Right cardiac atrium (tissue), 5 donors: ENCODE data around the gene AUP1. TPM values are rescaled to one million over a fixed set of nuclear protein-coding genes. Genes with fewer than 3 reads are reported as not detected.

Source experiments
- ATAC-seq, 2 donors: fragments of 200-7000 bp; cut with Tn5 transposase; one replicate each; pipeline versions ENCODE4 v1.8.0 to v1.9.1; 2020; ENCODE audit warnings: moderate library complexity in 2 of 2, mild to moderate bottlenecking in 1 of 2
- DNase-seq, 3 donors: peaks; one replicate each; pipeline ENCODE4 v3.0.0-alpha.2; 2020
- H3K27ac ChIP-seq: one replicate; pipeline ENCODE4 v1.5.1; 2013; ENCODE audit warnings: mild to moderate bottlenecking, low read length, control low read depth, moderate library complexity
- H3K27me3 ChIP-seq: one replicate; pipeline ENCODE4 v1.6.1; 2013; ENCODE audit not compliant: control insufficient read depth, insufficient read depth
- H3K4me1 ChIP-seq: one replicate; pipeline ENCODE4 v1.6.1; 2013; ENCODE audit warnings: low read length; ENCODE audit not compliant: control insufficient read depth, insufficient read depth
- H3K4me3 ChIP-seq: one replicate; pipeline ENCODE4 v1.5.1; 2013; ENCODE audit warnings: low read length, control low read depth
- H3K9me3 ChIP-seq: one replicate; pipeline ENCODE4 v1.6.1; 2013; ENCODE audit warnings: low read length; ENCODE audit not compliant: control insufficient read depth
- WGBS: extraction: QIAGEN DNeasy Blood & Tissue Kit; methylation state at CpG from one replicate; pipeline ENCODE4 v1.1.7; 2013; 5-methylcytosine and 5-hydroxymethylcytosine counted together
- intact Hi-C, 4 donors: fragments of 100-400 bp; cut with DNase I; formaldehyde crosslinking; loops; one replicate each; pipeline versions ENCODE4 v1.11.0 to v1.14.0; 2022 to 2023
- polyA plus RNA-seq: library from polyadenylated mRNA; stranded (reverse); fragments of 200-250 nt; gene quantifications from one replicate; pipeline ENCODE4 v1.2.3, GENCODE V29; 2013
- total RNA-seq, 4 donors: library from RNA; stranded (reverse); fragmentation: NEBNext Ultra II Directional; extraction: Animal tissue kit (Norgen Biotek cat#: 25700); gene quantifications; one replicate each; pipeline ENCODE4 v1.2.1, GENCODE V29; 2021
- donor health status: healthy with polysubstance abuse.
- donor health status: DM: no; HTN: yes; CAD: no.
- donor health status: DM: no; HTN: no; CAD: no.
- donor health status: DM: no; HTN: yes; CAD: no; lungs with severe emphysema.
- donor health status: DM: yes; HTN: yes; CAD: no.

The AUP1 gene
- total and polyA plus RNA-seq, 5 donors: 52.3 to 75.3 (median 63.6) TPM

DNA sequence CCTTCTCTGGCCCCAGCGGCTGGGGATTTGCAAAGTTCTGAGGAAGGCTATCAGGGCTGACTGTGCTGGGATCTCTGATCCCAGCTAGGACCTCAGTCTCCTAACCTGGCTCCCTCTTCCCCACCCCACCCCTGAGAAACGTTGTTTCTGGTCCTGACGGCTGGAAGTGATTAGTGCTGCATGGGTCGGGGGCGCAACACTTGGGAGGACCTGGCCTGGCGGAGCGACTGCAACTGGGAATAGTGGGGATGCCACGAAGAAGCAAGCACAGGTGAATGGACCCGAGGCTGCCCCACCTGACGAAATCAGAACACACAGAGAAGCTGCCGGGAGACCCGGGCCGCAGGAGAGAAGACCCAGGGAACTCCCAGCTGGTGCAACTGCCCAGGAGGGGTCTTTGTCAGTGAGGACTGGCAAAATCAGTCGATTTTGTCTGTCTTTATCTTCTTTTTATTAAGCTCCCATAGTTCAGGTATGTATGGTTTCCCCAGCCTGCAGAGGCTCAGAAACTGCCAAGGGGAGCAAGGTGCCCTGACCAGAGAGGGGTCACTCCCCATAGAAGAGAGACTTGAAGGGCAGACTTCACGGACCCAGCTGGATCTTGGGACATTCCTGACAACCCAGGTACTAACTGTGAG lies 29.4 kb downstream of the AUP1 start:
- H3K27me3 ChIP-seq: no peaks in the 10 kb centered on the region
- DNase-seq (no peak), ATAC-seq (no peak)
- WGBS: 45% methylated on average over 15 of the region's 15 CpGs
- H3K4me1 ChIP-seq: peaks cover 10% of the 10 kb centered on the region
- H3K27ac ChIP-seq: no peak overlapping the region
- intact Hi-C loops: no loop called here
- no peak overlapping the region for H3K4me3 ChIP-seq
- no peaks in the 10 kb centered on the region for H3K9me3 ChIP-seq

GRCh38 chr2:74499267-74499939 lies 30.1 kb downstream of the AUP1 start, which contains the start of gene LBX2:
Gene LBX2, minus strand, starts transcription at chr2:74499603. Its CDS starts 66 bp downstream, at chr2:74499537.
- Histone ChIP-seq H3K4me1 (peaks cover 10% of the 10 kb centered on the region), H3K9me3 (no peaks in the 10 kb centered on the region), H3K27me3 (no peaks in the 10 kb centered on the region), H3K4me3 (peak within 1 kb of the TSS; percentile 29), H3K27ac (no peak within 1 kb of the TSS)
- intact Hi-C loops: no loop called here
- WGBS: 2% methylated on average over 65 of the region's 65 CpGs
- ATAC-seq: no peak
- no peak for DNase-seq

GRCh38 chr2:74498500-74499266 lies 30.8 kb downstream of the AUP1 start:
- ATAC-seq (no peak), DNase-seq (no peak)
- H3K4me1 ChIP-seq: peaks cover 10% of the 10 kb centered on the region
- no peaks in the 10 kb centered on the region for H3K9me3 ChIP-seq
- intact Hi-C loops: no loop called here
- 1% methylated on average over 41 of the region's 41 CpGs for WGBS
- peak overlapping the region; percentile 29 for H3K4me3 ChIP-seq
- no peaks in the 10 kb centered on the region for H3K27me3 ChIP-seq
- H3K27ac ChIP-seq: no peak overlapping the region

- H3K27me3 ChIP-seq: no peaks in the 10 kb centered on the region
- H3K4me1 ChIP-seq: peaks cover 10% of the 10 kb centered on the region
- H3K4me3 ChIP-seq: peak overlapping the region; percentile 26
- peak; percentile 6 to 8 for ATAC-seq
- H3K9me3 ChIP-seq: no peaks in the 10 kb centered on the region
- intact Hi-C loops: no loop called here
- WGBS: 2% methylated on average over 61 of the region's 61 CpGs
- no peak overlapping the region for H3K27ac ChIP-seq
- DNase-seq: peak in 2 of 3 donors; percentile 22 to 63
These were observed 31.6 kb downstream of the AUP1 start for GRCh38 chr2:74497777-74498499.

DNA sequence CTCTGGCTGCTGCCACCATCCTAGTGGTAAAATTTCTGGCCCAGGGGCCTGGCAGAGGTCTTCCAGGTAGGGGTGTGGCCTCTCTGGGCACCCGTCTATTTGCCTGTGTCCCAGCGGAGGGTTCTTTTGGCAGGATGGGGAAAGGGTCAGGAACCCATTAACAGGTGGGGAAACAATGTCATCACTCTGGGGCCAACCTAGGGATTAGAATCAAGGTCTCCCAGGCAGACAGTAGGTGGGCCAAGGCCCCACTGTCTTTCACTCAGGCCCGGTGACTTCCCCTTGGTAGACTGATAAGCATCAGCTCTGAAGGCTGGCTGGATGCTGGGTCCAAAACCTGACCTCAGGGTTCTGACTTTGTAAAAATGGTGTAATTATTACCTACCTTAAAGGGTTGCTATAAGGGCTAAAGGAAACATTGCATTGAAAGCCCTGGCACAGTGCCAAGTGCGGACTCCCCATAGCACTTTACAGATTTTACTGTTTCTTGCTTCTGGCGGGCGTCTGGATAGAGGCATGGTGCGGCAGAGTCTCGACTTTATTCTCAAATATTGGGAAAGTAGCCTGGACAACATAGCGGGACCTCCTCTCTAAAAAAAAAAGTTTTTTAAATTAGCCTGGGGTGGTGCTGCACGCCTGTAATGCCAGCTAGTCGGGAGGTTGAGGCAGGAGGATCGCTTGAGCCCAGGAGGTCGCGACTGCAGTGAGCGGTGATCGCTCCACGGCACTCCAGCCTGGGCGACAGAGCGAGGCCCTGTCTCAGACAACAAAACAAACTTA lies 32.3 kb downstream of the AUP1 start:
- intact Hi-C loops: no loop called here
- Histone ChIP-seq H3K9me3 (no peaks in the 10 kb centered on the region), H3K4me3 (no peak overlapping the region), H3K27ac (no peak overlapping the region), H3K27me3 (no peaks in the 10 kb centered on the region), H3K4me1 (peaks cover 10% of the 10 kb centered on the region)
- no peak for ATAC-seq
- 34% methylated on average over 19 of the region's 19 CpGs for WGBS
- DNase-seq: no peak

DNA sequence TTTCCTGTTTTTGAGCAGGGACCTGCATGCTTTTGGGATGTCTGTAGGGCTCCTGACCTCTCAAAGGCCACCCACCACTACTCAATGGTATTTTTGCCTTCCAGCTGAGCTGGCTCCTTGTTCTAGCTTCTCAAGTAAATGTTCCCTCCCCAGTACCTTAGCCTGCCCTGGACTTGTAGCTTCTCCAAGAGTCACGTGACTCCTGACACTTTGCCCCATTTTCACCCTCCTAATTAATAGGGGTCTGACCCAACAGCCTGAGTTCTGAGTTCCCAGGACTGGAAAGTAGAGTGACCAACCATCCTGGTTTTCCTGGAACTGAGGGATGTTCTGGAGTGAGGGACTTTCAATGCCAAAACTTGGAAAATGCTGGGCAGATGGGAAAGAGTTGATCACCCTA lies 34.1 kb downstream of the AUP1 start:
- no peak overlapping the region for H3K4me3 ChIP-seq
- no peak overlapping the region for H3K27ac ChIP-seq
- H3K4me1 ChIP-seq: peaks cover 10% of the 10 kb centered on the region
- ATAC-seq (no peak), DNase-seq (peak in 1 of 3 donors; percentile 2)
- no peaks in the 10 kb centered on the region for H3K9me3 ChIP-seq
- 91% methylated on average over 1 of the region's 1 CpG for WGBS
- intact Hi-C loops: no loop called here
- H3K27me3 ChIP-seq: no peaks in the 10 kb centered on the region

- H3K27me3 ChIP-seq: no peaks in the 10 kb centered on the region
- no peak overlapping the region for H3K4me3 ChIP-seq
- ATAC-seq (no peak), DNase-seq (peak in 1 of 3 donors; percentile 9)
- H3K27ac ChIP-seq: no peak overlapping the region
- H3K9me3 ChIP-seq: no peaks in the 10 kb centered on the region
- intact Hi-C loops: no loop called here
- peaks cover 9% of the 10 kb centered on the region for H3K4me1 ChIP-seq
- WGBS: 87% methylated on average over 3 of the region's 3 CpGs
These were observed 36.0 kb downstream of the AUP1 start for GRCh38 chr2:74493546-74493945.

DNA sequence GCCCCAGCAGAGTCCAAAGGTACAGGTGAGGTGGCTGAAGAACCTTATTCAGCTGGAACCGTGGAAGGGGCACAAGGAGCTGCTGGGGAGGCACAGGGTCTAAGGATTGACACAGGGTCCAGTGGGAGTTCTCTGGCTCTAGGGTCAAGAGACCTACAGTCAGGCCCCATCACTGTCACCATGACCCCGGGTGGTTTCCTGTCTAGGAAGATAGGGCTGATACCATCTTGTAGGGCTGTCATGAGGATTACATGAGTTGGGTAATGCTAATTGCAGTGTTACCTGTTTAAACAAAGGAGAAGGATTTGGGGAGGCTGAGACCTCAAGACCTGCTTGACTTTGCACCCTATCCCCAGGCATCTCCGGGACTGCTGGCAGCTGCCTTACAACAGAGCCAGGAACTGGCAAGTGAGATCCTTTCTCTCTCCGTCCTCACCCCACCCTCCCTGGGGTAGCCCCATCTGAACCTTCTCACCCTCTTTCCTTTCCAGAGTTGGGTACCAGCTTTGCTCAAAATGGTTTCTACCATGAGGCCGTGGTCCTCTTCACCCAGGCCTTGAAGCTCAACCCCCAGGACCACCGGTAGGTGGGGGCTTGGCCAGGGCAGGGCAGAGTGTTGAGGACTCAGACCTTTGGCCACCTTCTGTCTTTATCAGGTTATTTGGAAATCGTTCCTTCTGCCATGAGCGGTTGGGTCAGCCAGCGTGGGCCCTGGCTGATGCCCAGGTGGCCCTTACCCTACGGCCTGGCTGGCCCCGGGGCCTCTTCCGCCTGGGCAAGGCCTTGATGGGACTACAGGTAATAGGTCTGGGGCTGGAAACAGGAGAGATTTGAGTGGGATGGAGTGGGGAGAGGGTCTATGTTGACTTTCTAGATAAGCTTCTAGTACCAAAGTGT lies 37.6 kb downstream of the AUP1 start:
- no peak for ATAC-seq
- 94% methylated on average over 12 of the region's 12 CpGs for WGBS
- H3K9me3 ChIP-seq: no peaks in the 10 kb centered on the region
- peak; percentile 8 to 31 (median 24) for DNase-seq
- H3K4me3 ChIP-seq: no peak overlapping the region
- no peak overlapping the region for H3K27ac ChIP-seq
- no peaks in the 10 kb centered on the region for H3K27me3 ChIP-seq
- intact Hi-C loops: no loop called here
- H3K4me1 ChIP-seq: no peaks in the 10 kb centered on the region

- ATAC-seq: no peak
- 91% methylated on average over 9 of the region's 9 CpGs for WGBS
- intact Hi-C loops: no loop called here
- H3K4me1 ChIP-seq: no peaks in the 10 kb centered on the region
- no peak overlapping the region for H3K27ac ChIP-seq
- no peaks in the 10 kb centered on the region for H3K9me3 ChIP-seq
- DNase-seq: peak in 2 of 3 donors; percentile 4 to 5
- no peak overlapping the region for H3K4me3 ChIP-seq
- H3K27me3 ChIP-seq: no peaks in the 10 kb centered on the region
These were observed 39.6 kb downstream of the AUP1 start for GRCh38 chr2:74489906-74490305.
